ENCODE measurements around the gene SPATA18.

Gene SPATA18, protein sequence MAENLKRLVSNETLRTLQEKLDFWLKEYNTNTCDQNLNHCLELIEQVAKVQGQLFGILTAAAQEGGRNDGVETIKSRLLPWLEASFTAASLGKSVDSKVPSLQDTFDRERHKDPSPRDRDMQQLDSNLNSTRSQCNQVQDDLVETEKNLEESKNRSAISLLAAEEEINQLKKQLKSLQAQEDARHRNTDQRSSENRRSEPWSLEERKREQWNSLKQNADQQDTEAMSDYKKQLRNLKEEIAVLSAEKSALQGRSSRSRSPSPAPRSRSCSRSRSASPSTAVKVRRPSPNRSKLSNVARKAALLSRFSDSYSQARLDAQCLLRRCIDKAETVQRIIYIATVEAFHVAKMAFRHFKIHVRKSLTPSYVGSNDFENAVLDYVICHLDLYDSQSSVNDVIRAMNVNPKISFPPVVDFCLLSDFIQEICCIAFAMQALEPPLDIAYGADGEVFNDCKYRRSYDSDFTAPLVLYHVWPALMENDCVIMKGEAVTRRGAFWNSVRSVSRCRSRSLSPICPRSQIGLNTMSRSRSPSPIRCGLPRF

DNA sequence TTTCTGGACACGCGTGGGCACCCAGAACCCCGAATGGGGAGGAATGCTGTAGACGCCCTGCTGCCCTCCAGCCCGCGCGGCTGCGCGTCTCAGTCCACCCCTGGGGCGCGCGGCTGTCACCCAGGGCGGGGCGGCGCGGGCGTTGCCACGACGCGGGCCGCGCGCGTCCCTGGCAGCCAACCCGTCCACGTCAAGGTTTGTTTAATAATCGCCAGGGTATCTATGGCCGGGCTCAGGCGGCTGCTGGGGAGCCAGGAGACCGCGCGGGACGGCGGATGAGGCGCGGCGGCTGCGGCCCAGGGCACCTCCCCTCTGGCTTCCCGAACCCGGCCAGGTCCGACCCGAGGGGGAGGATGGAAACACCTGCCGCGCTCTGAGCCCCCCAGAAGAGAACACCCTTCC, at the start of gene SPATA18:
Gene SPATA18, plus strand, starts transcription at position 92 of the 402 bp plus-strand sequence. CDS start 401 bp downstream, outside the sequence.
- no peak for DNase-seq

DNA sequence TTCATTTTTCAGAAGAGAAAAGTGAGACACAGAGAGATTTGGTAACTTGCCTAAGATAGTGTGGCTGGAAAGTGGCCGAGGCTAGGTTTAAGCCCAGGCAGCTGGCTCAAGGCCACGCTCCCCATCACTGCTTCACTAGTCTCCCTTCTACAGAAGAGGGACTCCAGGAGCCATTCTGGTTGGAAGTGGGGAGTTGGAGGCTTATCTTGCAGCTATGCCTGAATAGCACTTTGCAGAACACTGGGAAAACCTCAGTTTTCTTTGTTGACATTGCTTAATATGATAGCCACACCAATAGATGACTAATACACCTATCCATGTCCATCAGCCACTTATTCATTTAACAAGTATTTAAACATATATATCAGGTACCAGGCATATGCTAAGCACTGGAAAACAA, 49.5 kb upstream of the SPATA18 start:
- no peak for DNase-seq

DNA sequence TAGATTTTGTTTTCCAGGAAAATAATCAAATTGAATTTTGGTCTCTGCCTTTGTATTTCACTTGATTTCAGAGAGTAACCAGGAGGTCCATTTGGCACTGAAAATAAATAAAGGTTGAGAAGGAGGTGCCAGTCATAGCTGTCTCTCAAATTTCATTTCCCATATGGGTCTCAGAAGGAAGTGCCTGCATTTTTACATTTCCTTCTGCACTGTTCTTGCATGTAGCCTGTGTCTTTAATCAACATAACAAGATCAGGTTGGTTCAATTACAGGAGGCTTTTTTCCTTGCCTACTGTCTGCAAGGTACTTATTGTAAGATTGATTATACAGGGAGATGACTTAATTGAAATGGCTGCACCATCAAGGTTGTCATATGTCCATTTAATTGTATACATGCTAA, 46.7 kb upstream of the SPATA18 start:
- DNase-seq = no peak

DNA sequence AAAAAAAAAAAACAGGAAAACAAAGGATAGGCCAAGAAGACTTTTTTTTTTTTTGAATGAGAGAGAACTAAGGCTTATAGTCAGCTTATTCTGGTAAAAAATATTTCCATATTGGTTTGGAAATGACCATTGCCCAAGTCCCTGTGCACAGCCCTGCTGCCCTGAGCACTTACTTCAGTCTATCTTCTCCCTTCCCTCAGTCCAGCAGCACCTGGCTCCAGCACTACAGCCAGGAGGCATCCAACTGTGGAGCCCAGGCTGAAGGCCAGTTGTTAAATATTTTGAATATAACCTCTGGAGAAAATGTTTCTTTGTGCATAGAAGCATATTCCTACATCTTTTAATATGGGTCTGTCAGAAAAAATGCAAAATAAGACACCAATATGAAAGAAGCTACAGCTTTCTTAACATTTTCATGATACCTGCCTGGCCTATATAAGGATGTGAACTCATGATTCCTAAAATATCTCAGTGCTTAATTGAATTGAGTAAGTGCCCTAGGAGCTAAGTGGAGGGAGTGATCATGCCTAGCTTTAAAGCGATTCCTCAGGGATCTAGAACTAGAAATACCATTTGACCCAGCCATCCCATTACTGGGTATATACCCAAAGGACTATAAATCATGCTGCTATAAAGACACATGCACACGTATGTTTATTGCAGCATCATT, 45.4 kb upstream of the SPATA18 start:
- no peak for DNase-seq

- DNase-seq = no peak
Observed at GRCh38 chr4:52006887-52007286, 44.2 kb upstream of the SPATA18 start.

- no peak for DNase-seq
Observed at GRCh38 chr4:52010986-52011385, 40.1 kb upstream of the SPATA18 start.

DNA sequence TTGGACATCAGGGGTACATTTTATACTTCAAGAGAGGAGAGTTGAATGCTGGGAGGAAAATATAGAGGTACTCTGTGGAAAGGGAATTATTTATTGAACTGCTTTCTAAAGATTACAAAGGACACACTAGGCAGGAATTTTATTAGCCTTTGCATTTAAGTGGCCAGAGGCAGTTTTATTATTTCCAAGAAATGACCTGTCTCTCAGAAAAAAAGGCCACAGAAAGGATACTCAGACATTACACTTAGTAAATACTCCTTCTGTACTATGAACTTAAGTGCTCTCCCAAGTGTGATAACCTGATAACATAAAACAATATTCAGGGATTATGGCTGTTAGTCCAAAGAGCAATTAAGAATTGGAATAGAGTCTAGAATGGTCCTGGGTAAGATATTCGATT, 38.5 kb upstream of the SPATA18 start:
- no peak for DNase-seq

DNA sequence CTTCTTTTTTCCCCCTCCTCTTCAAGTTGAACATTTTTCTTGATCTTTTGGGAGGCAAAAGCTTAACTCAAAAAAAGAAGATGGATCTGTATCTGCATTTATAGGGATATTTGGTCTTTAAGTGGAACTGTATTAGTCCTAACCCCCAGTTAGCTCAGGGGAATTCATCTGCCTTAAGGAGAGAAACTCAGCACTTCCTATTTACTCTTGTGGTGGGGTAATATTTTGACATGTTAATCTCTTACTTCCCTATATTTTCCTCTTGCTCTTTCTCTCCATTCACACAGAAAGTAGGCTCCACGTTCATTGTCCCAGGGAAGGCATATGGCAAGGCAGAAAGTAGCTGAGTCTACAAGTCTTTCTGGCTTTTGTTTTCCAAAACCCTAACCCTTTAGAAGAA, 36.2 kb upstream of the SPATA18 start:
- DNase-seq = no peak

DNA sequence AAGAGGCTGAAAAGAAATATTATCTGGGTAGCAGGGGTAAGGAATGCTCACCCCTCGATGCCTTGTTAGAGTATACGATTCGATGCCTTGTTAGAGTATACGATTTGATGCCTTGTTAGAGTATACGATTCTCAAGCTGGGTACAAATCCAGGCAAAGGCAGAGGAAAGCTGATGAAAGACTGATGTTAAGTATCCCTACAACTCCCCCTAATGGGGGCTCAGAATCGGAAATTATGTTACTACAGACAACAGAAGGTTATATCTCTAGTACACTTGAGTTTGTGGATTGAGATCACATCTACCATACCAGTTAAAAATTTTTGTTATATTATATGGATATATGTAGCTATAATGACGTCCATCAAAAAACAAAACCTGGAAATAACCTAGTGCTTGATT, 35.7 kb upstream of the SPATA18 start:
- no peak for DNase-seq

GRCh38 chr4:52016981-52017380, 34.1 kb upstream of the SPATA18 start:
- DNase-seq = no peak

DNA sequence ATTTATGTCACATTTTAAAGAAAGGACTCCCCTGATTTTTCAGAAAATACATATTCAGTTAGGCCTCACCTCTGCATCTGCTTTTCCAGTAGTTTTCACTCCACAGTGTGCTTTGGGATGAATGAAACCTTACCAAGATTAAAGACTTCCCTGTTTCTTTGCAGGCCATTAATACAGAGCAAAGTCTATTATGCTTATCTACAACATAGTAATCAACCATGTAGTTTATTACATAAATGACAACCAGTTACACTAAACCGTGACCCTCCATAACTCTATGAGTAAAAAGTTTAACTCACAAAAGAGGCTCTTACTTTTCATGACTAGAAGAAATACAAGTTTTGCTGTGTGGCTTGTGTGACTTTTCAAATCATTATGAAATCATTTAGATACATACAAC, 33.3 kb upstream of the SPATA18 start:
- no peak for DNase-seq

GRCh38 chr4:52019936-52020657, 31.0 kb upstream of the SPATA18 start, which contains the start of gene LRRC66:
LRRC66 (minus strand) TSS chr4:52020363; CDS start chr4:52017613, 2,750 bp downstream.
- no peak for DNase-seq

GRCh38 chr4:52028970-52029369, 22.1 kb upstream of the SPATA18 start:
- no peak for DNase-seq

GRCh38 chr4:52032005-52032404, 19.1 kb upstream of the SPATA18 start:
- no peak for DNase-seq

DNA sequence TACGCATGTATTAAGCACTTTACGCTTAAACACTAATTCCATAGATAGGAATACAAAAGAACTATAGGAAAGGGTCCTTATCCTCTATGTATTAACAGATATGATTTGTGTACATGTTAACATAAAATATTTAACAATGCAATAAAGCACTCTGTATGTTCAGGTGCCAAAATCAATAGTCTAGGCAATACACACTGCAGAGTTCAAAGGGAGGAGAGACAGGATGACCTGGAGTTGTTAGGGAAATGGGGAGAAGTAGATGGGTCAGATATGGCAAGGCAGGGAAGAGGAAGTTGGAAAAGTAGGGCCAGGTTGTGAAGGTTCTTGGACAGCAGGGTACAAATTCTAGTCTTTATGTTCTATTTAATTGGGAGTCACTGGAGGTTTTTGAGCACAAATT, 15.9 kb upstream of the SPATA18 start:
- DNase-seq = no peak

- DNase-seq = no peak
Observed at GRCh38 chr4:52036886-52037530, 14.1 kb upstream of the SPATA18 start.

- DNase-seq = peak; percentile 85
Observed at GRCh38 chr4:52037689-52038102, 13.4 kb upstream of the SPATA18 start.

DNA sequence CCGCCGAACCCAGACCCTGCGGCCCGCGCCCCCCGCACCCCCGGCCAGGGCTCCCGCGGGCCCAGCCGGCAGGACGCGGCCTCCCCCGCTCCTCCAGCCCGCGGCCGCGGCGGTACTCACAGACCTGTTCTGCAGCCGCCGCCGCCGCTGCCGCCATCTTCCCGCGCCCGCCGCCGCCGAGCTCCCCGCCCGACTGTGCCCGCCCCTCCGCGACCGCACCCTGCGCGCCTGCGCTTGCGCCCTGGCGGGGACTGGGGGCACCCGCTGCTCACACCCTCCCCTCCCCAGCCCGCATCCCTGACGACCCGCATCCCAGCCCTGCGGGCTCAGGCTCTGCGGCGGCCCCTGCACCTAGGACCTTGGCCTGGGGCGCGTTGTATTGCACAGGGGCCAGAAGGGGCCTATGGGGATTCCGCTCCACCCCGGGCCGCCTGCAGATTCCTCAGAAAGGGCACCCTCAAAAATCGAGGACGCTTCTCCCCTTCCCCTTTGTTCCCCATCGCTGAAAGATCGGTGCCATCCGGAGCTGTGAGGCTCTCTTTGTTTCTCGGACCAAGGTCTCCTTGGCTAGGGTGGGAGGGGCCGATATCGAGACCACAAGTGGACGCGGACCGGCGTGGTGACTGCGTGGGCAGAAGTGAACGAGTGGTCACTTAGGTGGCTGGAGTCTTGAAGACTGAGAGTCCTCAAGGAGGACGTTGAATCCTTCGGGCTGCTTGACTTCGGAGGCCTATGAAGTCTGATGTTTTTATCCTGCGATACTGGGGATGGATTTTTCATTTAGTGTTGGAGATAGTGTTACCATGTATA, 12.8 kb upstream of the SPATA18 start, which contains the start of gene SGCB:
Gene SGCB, minus strand, starts transcription at position 197 of the 810 bp plus-strand sequence. Its CDS starts 40 bp downstream, at position 157.
- peak; percentile 91 for DNase-seq

DNA sequence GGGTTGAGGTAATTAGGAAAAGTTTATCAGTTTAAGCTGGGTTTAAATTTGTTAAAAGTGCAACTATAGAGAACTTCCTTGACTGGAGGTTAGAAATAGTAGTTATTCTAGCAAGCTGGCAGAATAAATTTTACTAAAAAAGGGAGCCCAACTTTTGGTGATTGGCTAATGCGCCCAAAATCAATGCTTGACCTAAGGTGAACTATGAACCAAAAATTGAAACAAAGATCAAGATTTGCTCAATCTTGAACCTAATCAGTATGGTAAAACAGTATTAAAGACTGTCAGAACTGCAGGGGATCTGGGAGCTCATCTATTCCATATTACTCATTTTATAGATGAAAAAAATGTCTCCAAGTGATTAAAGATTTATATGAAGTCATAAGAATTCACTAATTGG, 6.1 kb upstream of the SPATA18 start:
- DNase-seq = no peak

- DNase-seq = no peak
Observed at GRCh38 chr4:52049266-52049665, 1.8 kb upstream of the SPATA18 start.

DNA sequence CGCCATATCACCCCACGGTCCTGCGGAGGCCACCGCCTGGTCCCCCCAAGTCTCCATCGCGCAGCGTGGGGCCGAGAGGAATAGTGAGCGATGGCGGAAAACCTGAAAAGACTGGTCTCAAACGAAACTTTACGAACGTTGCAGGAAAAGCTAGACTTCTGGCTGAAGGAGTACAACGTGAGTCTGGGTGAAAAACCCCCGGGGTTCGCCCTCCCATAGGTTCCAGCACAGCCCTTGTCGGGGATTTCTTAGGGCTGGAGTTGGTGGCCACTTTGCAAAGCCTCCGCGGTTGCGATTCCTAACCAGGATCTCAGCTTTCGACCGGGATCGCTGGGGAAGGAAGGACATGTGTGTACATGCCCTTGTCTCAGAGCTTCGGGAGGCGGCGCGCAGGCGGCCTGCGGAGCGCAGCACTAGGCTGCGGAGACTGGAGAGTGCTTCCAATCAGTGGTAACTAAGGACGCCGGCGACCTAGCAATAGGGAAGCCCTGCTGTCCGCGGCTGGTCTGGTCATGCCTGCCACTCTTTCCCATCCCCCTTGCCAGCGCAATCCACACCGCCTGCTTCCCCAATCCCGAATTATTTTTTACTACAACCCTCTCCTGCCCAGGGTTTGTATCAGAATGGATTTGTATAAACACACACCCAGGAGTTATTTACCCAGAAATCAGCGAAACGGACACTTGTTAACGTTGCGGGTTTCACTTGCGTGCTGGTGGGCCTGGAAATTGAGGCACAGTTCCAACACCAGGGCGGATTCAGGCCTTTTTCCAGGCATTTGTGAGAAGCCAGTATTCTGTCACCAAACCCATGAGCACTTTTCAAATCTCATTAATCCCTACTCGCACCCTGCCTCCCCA, 741 bp downstream of the SPATA18 start:
- DNase-seq = peak; percentile 87

Measured in retina (tissue), 1 donor.